K562 (cell line): Measurements from ENCODE around the gene RNFT2. TPM values are rescaled to one million over a fixed set of nuclear protein-coding genes. Genes with fewer than 3 reads are reported as not detected.

ENCODE experiments used
- ATAC-seq: fragments of 200-7000 bp; cut with Tn5 transposase; 3 replicates; pipeline ENCODE4 v1.9.1; 2020; ENCODE audit warnings: moderate library complexity
- BruUV-seq: library from RNA; stranded (reverse); fragments of 400-500 nt; replicated peaks from 2 replicates; lab custom pipeline; 2021; lab: Mats Ljungman, UMichigan
- CTCF ChIA-PET: fragments of 300-600 bp; formaldehyde crosslinking; extraction: SDS; loops from one replicate; lab custom pipeline; 2021; ENCODE audit warnings: low intra/inter-chr PET ratio; lab: Yijun Ruan, JAX
- POLR2A ChIA-PET: fragments of 300-600, 350-650 bp; sonication (Branson Sonifier 250); formaldehyde crosslinking; extraction: SDS; loops from one replicate; lab custom pipeline; 2021; ENCODE audit warnings: antibody characterized with exemption, inconsistent platforms; lab: Yijun Ruan, JAX
- DNase-seq, 4 experiments: peaks; one replicate each; pipeline versions ENCODE4 v3.0.0 to v3.0.0-alpha.2; 2011 to 2018; ENCODE audit warnings: low spot score in 3 of 4, mixed read lengths in 3 of 4; ENCODE audit errors: extremely low read depth in 1 of 4
- FAIRE-seq: peaks from 2 replicates; lab custom pipeline; 2011; peaks lifted over from hg19 to GRCh38; lab: Jason Lieb, UNC
- H2AFZ ChIP-seq: 2 replicates; pipeline ENCODE4 v1.6.0; 2011; ENCODE audit warnings: low read depth, low read length, control low read depth, inconsistent platforms
- H3K27ac ChIP-seq: fragments of 200-600 bp; 3 replicates; pipeline ENCODE4 v1.8.0; 2011; ENCODE audit warnings: low read depth, mild to moderate bottlenecking, control low read depth, inconsistent platforms, low read length, moderate library complexity, mixed read lengths; ENCODE audit errors: extremely low read depth
- H3K27me3 ChIP-seq, 2 experiments: fragments of 300-600 bp in 1 of 2; 2 replicates in 1 of 2; 3 replicates in 1 of 2; pipeline versions ENCODE4 v1.6.0 to v1.8.0; 2011; ENCODE audit warnings: inconsistent platforms in 2 of 2, low read length in 2 of 2, mild to moderate bottlenecking in 1 of 2, mixed read lengths in 1 of 2, moderate library complexity in 1 of 2; ENCODE audit not compliant: control insufficient read depth in 2 of 2, insufficient read depth in 2 of 2
- H3K36me3 ChIP-seq: fragments of 300-600 bp; 3 replicates; pipeline ENCODE4 v1.8.0; 2011; ENCODE audit warnings: mild to moderate bottlenecking, low read length, inconsistent platforms; ENCODE audit not compliant: control insufficient read depth, insufficient read depth
- H3K4me1 ChIP-seq, 2 experiments: fragments of 200-600 bp in 1 of 2; replicated peaks in 1 of 2; 2 replicates in 1 of 2; 3 replicates in 1 of 2; pipeline versions ENCODE4 v1.5.1 to v1.8.0; 2011; ENCODE audit warnings: inconsistent platforms in 2 of 2, low read length in 2 of 2, mild to moderate bottlenecking in 1 of 2, mixed read lengths in 1 of 2, moderate library complexity in 1 of 2; ENCODE audit not compliant: control insufficient read depth in 2 of 2, insufficient read depth in 2 of 2
- H3K4me2 ChIP-seq: 2 replicates; pipeline ENCODE4 v1.6.1; 2011; ENCODE audit warnings: low read length, control low read depth, inconsistent platforms, mixed read lengths; ENCODE audit not compliant: insufficient read depth
- H3K4me3 ChIP-seq: fragments of 200-600 bp; sonication (generic), shearing (Covaris generic); 2 replicates; pipeline ENCODE4 v1.5.1; 2016; ENCODE audit warnings: control low read depth, inconsistent platforms
- H3K79me2 ChIP-seq: fragments of 200-600 bp; 3 replicates; pipeline ENCODE4 v1.8.0; 2011; ENCODE audit warnings: low read length, inconsistent platforms; ENCODE audit not compliant: control insufficient read depth, insufficient read depth
- H3K9ac ChIP-seq, 2 experiments: 2 replicates each; pipeline versions ENCODE4 v1.6.0 to v1.6.1; 2011; ENCODE audit warnings: low read depth in 2 of 2, low read length in 2 of 2, control low read depth in 1 of 2, inconsistent platforms in 1 of 2, mild to moderate bottlenecking in 1 of 2, mixed read lengths in 1 of 2; ENCODE audit not compliant: insufficient read depth in 1 of 2
- H3K9me1 ChIP-seq: one replicate; pipeline ENCODE4 v1.6.0; 2011; ENCODE audit warnings: inconsistent platforms, mild to moderate bottlenecking, low read length, moderate library complexity; ENCODE audit not compliant: control insufficient read depth, insufficient read depth
- H3K9me3 ChIP-seq: replicated peaks from 2 replicates; pipeline ENCODE4 v1.5.1; 2011; ENCODE audit warnings: low read depth, low read length, inconsistent platforms; ENCODE audit not compliant: control insufficient read depth, insufficient read depth
- H4K20me1 ChIP-seq: replicated peaks from 2 replicates; pipeline ENCODE4 v1.6.1; 2011; ENCODE audit warnings: low read length, inconsistent platforms, mixed read lengths; ENCODE audit not compliant: control insufficient read depth, insufficient read depth
- E2F3 ChIP-seq: fragments of 250-450 bp; sonication (Bioruptor Pico); IDR thresholded peaks from 2 replicates; pipeline ENCODE4 v1.4.0; 2020; ENCODE audit warnings: mild to moderate bottlenecking
- FOXP1 ChIP-seq: sonication (generic); formaldehyde crosslinking; IDR thresholded peaks from 2 replicates; pipeline ENCODE4 v1.8.0; 2022; ENCODE audit warnings: mild to moderate bottlenecking, missing genetic modification reagents
- HMGN3 ChIP-seq: IDR thresholded peaks from 2 replicates; pipeline ENCODE4 v1.6.1; 2011; ENCODE audit warnings: borderline replicate concordance, low read depth, mild to moderate bottlenecking, mixed read lengths, low read length; ENCODE audit not compliant: insufficient read length; ENCODE audit errors: extremely low read depth
- KLF13 ChIP-seq: fragments of 450-650 bp; IDR thresholded peaks from 2 replicates; pipeline ENCODE4 v1.6.1; 2016; ENCODE audit warnings: missing genetic modification characterization, low read depth, mild to moderate bottlenecking, missing compliant biosample characterization, moderate library complexity, borderline replicate concordance
- NFRKB ChIP-seq: fragments of 450-650 bp; IDR thresholded peaks from 2 replicates; pipeline ENCODE4 v1.6.1; 2016; ENCODE audit warnings: low read depth
- RHOXF2B ChIP-seq: fragments of 250-450 bp; sonication (Bioruptor Pico); conservative IDR thresholded peaks from 2 replicates; pipeline ENCODE4 v1.5.1; 2021
- SMC3 ChIP-seq: conservative IDR thresholded peaks from 2 replicates; pipeline ENCODE4 v1.6.1; 2011; ENCODE audit warnings: low read depth, low read length, improper control_type of control experiment; ENCODE audit not compliant: insufficient read depth
- TRIM28 ChIP-seq: fragments of 450-650 bp; IDR thresholded peaks from 2 replicates; pipeline ENCODE4 v1.6.1; 2017
- TSC22D4 ChIP-seq: fragments of 450-650 bp; IDR thresholded peaks from 2 replicates; pipeline ENCODE4 v1.6.1; 2016; ENCODE audit warnings: missing genetic modification characterization, missing biosample characterization, control low read depth
- ZNF175 ChIP-seq: fragments of 200-800 bp; sonication (Bioruptor generic); IDR thresholded peaks from 2 replicates; pipeline ENCODE4 v1.6.1; 2016; ENCODE audit warnings: low read depth, mild to moderate bottlenecking, missing genetic modification characterization, missing compliant biosample characterization
- ZSCAN32 ChIP-seq: fragments of 450-650 bp; formaldehyde crosslinking; IDR thresholded peaks from 2 replicates; pipeline ENCODE4 v1.4.0; 2020; ENCODE audit warnings: mild to moderate bottlenecking, moderate library complexity
- ZZZ3 ChIP-seq: fragments of 450-650 bp; IDR thresholded peaks from 2 replicates; pipeline ENCODE4 v1.6.1; 2016; ENCODE audit warnings: antibody characterized with exemption, mild to moderate bottlenecking, moderate library complexity
- WGBS: fragments of 100-300 bp; shearing (Covaris generic); methylation state at CpG from one replicate; pipeline ENCODE4 v1.1.6; 2016; ENCODE audit warnings: low coverage, mixed read lengths; ENCODE audit not compliant: insufficient coverage; ENCODE audit errors: missing lambda C conversion rate; 5-methylcytosine and 5-hydroxymethylcytosine counted together
- in situ Hi-C: fragments of 300-500 bp; cut with MboI; formaldehyde crosslinking; loops from 4 replicates; pipeline ENCODE4 v1.15.0; 2018; ENCODE audit warnings: inconsistent platforms, mixed read lengths
- intact Hi-C: fragments of 100-400 bp; cut with micrococcal nuclease; formaldehyde crosslinking; loops from 2 replicates; pipeline ENCODE4 v1.14.2; 2022
- polyA plus RNA-seq, 8 experiments: library from polyadenylated mRNA; depleted of rRNA in 4 of 8; stranded (reverse) in 5 of 8; unstranded in 3 of 8; fragments of >200 nt; fragmentation: Nextera tagmentation in 2 of 8; fragmentation: Illumina TruSeq in 1 of 8; extraction: Ambion mirVana in 2 of 8; extraction: Trizol in 1 of 8; gene quantifications; 2 replicates each; pipeline versions ENCODE4 v1.2.1 to v1.2.3, GENCODE V29; 2011 to 2014; ENCODE audit warnings: inconsistent platforms in 1 of 8, missing spikeins in 1 of 8
- total RNA-seq, 7 experiments: library from RNA; depleted of rRNA in 6 of 7; stranded (reverse); fragments of >200 nt in 6 of 7; fragmentation: Illumina TruSeq in 2 of 7; extraction: Trizol in 2 of 7; gene quantifications; 2 replicates each; pipeline versions ENCODE4 v1.2.1 to v1.2.3, GENCODE V29; 2011 to 2021; ENCODE audit warnings: low replicate concordance in 1 of 7
- TF ChIP-seq, protein P1 (sequence below): fragments of 200-800 bp; sonication (Bioruptor generic); IDR thresholded peaks from 2 replicates; pipeline ENCODE4 v1.6.1; 2017; ENCODE audit warnings: missing genetic modification characterization, missing compliant biosample characterization
- TF ChIP-seq, protein P2 (sequence below): fragments of 450-650 bp; formaldehyde crosslinking; IDR thresholded peaks from 2 replicates; pipeline ENCODE4 v1.4.0; 2020; ENCODE audit warnings: mild to moderate bottlenecking, mixed read lengths

The RNFT2 gene
- total and polyA plus RNA-seq, 9 of the 15 experiments (the other 6 are each of a cell fraction or from before 2014, with no cell fraction given), result 3.6 to 26.3 (median 9.5) TPM

DNA sequence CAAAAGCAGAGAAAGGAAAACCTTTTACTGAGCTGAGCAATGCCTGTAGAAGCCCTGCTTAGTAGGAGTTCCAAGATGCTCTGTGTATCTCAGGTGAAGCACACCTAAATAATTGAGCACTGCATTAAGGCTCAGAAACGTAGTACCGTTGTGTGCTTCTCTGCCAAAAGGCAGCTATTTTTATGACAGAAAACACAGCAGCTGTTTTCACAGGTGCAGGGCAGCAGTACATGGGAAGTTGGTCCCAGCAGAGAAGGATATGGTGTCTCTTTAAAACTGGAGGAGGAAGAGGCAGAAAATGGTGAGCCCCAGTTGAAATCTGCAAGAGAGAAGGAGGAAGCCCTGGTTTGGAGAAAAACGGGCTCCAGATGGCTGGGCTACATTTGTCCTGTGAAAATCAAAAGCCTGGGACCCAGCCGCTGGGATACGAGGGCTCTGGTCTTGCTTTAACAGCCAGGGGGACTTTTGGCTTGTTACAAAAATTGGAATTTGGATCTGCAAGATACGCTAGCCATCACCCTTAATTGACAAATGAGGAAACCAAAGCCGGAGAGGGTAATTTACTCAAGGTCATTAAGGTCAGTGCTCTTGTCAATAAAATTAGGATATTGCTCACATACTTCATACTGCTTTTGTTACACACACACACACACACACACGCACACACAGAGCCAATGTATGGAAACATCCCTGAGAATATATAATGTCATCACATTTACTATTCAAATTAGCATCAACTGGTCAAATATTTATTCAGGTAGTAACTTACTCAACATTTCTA is 27.6 kb upstream of the RNFT2 start:
- in situ Hi-C loops, result loop anchor here (25.0 kb wide), 1 partner anchor 252 kb away; no protein-coding TSS in a partner anchor
- 18% methylated on average over 8 of the region's 8 CpGs for WGBS

More for the DNA sequence above, 27.6 kb upstream of the RNFT2 start:
- TF ChIP-seq E2F3 (CRISPR knock-in tag) (no peak), ZSCAN32 (CRISPR knock-in tag) (no peak), HMGN3 (no peak), ZZZ3 (no peak), FOXP1 (CRISPR knock-in tag) (no peak), TSC22D4 (tag) (no peak), ZNF175 (CRISPR knock-in tag) (no peak), SMC3 (no peak), RHOXF2B (CRISPR knock-in tag) (no peak), TRIM28 (no peak), NFRKB (no peak), KLF13 (tag) (no peak)
- TF ChIP-seq, protein P1, sequence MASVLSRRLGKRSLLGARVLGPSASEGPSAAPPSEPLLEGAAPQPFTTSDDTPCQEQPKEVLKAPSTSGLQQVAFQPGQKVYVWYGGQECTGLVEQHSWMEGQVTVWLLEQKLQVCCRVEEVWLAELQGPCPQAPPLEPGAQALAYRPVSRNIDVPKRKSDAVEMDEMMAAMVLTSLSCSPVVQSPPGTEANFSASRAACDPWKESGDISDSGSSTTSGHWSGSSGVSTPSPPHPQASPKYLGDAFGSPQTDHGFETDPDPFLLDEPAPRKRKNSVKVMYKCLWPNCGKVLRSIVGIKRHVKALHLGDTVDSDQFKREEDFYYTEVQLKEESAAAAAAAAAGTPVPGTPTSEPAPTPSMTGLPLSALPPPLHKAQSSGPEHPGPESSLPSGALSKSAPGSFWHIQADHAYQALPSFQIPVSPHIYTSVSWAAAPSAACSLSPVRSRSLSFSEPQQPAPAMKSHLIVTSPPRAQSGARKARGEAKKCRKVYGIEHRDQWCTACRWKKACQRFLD (CRISPR knock-in tag), result no peak
- TF ChIP-seq, protein P2, sequence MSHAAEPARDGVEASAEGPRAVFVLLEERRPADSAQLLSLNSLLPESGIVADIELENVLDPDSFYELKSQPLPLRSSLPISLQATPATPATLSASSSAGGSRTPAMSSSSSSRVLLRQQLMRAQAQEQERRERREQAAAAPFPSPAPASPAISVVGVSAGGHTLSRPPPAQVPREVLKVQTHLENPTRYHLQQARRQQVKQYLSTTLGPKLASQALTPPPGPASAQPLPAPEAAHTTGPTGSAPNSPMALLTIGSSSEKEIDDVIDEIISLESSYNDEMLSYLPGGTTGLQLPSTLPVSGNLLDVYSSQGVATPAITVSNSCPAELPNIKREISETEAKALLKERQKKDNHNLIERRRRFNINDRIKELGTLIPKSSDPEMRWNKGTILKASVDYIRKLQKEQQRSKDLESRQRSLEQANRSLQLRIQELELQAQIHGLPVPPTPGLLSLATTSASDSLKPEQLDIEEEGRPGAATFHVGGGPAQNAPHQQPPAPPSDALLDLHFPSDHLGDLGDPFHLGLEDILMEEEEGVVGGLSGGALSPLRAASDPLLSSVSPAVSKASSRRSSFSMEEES (CRISPR knock-in tag), result no peak
- no peaks in the 10 kb centered on the region; a peak in 1 of 5 replicates for H3K4me1 ChIP-seq
- intact Hi-C loops, result no loop called here
- CTCF ChIA-PET, result no interaction called here
- no peak overlapping the region for H3K4me3 ChIP-seq
- no peaks in the 10 kb centered on the region for H3K79me2 ChIP-seq
- no peaks in the 10 kb centered on the region for H3K9me3 ChIP-seq
- ATAC-seq (no peak), FAIRE-seq (no peak), DNase-seq (no peak)
- BruUV-seq, result no TSS peak
- H3K27me3 ChIP-seq, result peaks cover 22% of the 10 kb centered on the region in 2 experiments; a peak in 4 of 5 replicates
- H2AFZ ChIP-seq, result no peak overlapping the region
- POLR2A ChIA-PET, result interaction anchor here (0.6 to 0.9 kb wide), 2 partner anchors 20 to 54 kb away, joined by 3 read pairs; no protein-coding TSS in a partner anchor
- H3K27ac ChIP-seq, result no peak overlapping the region
- H3K9me1 ChIP-seq, result no peaks in the 10 kb centered on the region
- H3K36me3 ChIP-seq, result 0 out of 3 replicates have a peak, but pooled peaks cover 2% of the 10 kb centered on the region
- H3K9ac ChIP-seq, result no peak overlapping the region
- no peak overlapping the region for H3K4me2 ChIP-seq
- H4K20me1 ChIP-seq, result 0 out of 2 replicates have a peak, but pooled peaks cover 4% of the 10 kb centered on the region
